GM19238 (cell line): ENCODE data around the gene SESN2.
"Not testable (repeated sequence)": the region's sequence is repeated elsewhere in the genome, so short reads cannot be mapped to it uniquely, and the experiment has no call there.

Source experiments
- DNase-seq: peaks from one replicate; pipeline ENCODE4 v3.0.0; 2011; ENCODE audit warnings: low spot score; ENCODE audit not compliant: insufficient read length

SESN2 gene

DNA sequence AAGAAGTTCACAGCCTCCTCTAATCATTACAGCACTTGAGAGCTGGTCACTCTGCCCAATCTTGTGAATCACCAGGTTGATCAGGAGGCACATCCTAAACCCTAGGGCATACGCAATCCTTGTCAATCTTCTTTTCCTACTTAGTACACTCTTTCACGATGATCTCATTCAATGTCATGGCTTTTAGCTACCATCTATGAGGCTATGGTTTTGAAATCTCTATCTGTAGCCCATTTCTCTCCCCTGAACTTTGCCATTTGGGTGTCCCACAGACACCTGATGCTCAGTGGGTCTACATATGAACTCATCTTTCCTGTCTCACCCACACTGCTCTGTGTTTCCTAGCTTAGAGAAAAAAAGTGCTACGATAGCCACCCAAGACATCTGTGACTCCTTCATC is 67.7 kb downstream of the SESN2 start:
- DNase-seq: no peak

DNA sequence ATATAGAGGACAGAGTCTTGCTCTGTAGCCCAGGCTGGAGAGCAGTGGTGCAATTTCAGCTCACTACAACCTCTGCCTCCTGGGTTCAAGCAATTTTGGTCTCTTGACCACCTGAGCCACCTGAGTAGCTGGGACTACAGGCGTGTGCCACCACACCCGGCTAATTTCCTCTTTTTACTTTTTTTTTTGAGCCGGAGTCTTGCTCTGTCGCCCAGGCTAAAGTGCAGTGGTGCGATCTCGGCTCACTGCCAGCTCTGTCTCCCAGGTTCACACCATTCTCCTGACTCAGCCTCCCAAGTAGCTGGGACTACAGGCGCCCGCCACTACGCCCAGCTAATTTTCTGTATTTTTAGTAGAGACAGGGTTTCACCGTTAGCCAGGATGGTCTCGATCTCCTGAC is 68.1 kb downstream of the SESN2 start:
- not testable (repeated sequence) for DNase-seq

DNA sequence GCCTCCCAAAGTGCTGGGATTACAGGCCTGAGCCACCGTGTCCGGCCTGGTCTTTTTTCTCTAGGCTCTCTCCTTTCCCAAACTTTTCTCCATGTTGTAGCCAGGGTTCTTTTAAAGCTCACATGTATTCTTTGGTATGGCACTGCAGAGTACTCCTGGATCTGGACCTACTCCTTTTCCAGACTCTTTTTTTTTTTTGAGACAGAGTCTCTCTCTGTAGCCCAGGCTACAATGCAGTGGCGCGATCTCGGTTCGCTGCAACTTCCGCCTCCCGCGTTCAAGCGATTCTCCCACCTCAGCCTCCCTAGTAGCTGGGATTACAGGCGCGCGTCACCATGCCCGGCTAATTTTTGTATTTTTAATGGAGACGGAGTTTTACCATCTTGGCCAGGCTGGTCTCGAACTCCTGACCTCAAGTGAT is 68.9 kb downstream of the SESN2 start:
- no peak for DNase-seq

DNA sequence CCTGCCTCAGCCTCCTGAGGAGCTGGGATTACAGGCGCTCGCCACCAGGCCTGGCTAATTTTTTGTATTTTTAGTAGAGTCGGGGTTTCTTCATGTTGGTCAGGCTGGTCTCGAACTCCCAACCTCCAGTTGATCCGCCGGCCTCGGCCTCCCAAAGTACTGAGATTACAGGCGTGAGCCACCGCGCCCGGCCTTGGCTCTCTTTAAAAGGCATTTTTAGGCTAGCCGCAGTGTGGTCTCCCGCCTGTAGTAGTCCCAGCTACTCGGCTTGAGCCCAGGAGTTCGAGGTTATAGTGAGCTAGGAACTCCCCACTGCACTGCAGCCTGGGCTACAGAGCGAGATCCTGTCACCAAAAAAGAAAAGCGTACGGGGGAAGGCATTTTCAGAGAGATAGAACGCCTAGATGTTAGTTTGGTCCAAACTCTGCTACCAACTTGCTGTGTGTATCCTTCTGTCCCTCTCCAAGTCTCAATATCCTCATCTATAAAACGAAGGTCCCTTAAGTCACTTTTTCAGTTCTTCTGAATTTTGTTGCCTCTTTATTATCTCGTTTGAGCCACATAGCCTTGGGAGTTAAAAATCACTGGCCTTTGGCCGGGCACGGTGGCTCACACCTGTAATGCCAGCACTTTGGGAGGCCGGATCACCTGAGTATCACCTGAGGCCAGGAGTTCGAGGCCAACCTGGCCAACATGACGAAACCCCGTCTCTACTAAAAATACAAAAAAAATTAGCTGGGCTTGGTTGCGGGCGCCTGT is 70.3 kb downstream of the SESN2 start:
- no peak for DNase-seq
